Aortic smooth muscle cell (primary cell): ENCODE data around the gene LCN2. TPM values are rescaled to one million over a fixed set of nuclear protein-coding genes. Genes with fewer than 3 reads are reported as not detected.

ENCODE experiments used
- total RNA-seq: library from RNA; depleted of rRNA; stranded (reverse); fragments of >200 nt; gene quantifications from 2 replicates; pipeline ENCODE4 v1.2.3, GENCODE V29; 2014

Gene LCN2
- total RNA-seq = not detected in 2 replicates

GRCh38 chr9:128149001-128149701 is at the start of gene LCN2:
Gene LCN2 (plus strand): TSS chr9:128149453. CDS start chr9:128149526, 73 bp downstream.

GRCh38 chr9:128127568-128127989 is 21.7 kb upstream of the LCN2 start, which contains the start of gene PTGES2:
Gene PTGES2 (minus strand): TSS chr9:128127729. CDS start chr9:128127717, 12 bp downstream.

GRCh38 chr9:128159784-128160602 is 10.7 kb downstream of the LCN2 start, which contains the start of gene BBLN:
Gene BBLN (plus strand): TSS chr9:128160265. CDS start chr9:128160408, 143 bp downstream.

GRCh38 chr9:128191406-128192046 is 42.3 kb downstream of the LCN2 start, which contains the start of gene CIZ1:
Gene CIZ1 (minus strand): TSS chr9:128191572. CDS start chr9:128190857, 715 bp downstream.

Other genes with a start within 250 kb of the LCN2 start
- 50.1 and 58.8 TPM in 2 replicates for gene ST6GALNAC6, start 249.8 kb upstream of the LCN2 start, total RNA-seq
- 23.9 and 33.3 TPM in 2 replicates for gene ST6GALNAC4, start 232.4 kb upstream of the LCN2 start, total RNA-seq
- 0.66 and 0.81 TPM in 2 replicates for gene PIP5KL1, start 218.7 kb upstream of the LCN2 start, total RNA-seq
- gene DPM2, start 211.6 kb upstream of the LCN2 start, total RNA-seq = 9.6 and 11.1 TPM in 2 replicates
- gene EEIG1, start 168.5 kb upstream of the LCN2 start, total RNA-seq = 13.5 and 18.7 TPM in 2 replicates
- gene NAIF1, start 82.1 kb upstream of the LCN2 start, total RNA-seq = 9.8 and 10.8 TPM in 2 replicates
- gene SLC25A25, start 81.2 kb upstream of the LCN2 start, total RNA-seq = 33.6 and 36.2 TPM in 2 replicates
- gene PTGES2, start 21.7 kb upstream of the LCN2 start, total RNA-seq = 66.3 and 76.8 TPM in 2 replicates
- gene BBLN, start 10.8 kb downstream of the LCN2 start, total RNA-seq = 39.2 and 45.1 TPM in 2 replicates
- 18.4 and 31.7 TPM in 2 replicates for gene CIZ1, start 42.1 kb downstream of the LCN2 start, total RNA-seq
- 1.1 and 3.0 TPM in 2 replicates for gene DNM1, start 53.9 kb downstream of the LCN2 start, total RNA-seq
- gene GOLGA2, start 126.6 kb downstream of the LCN2 start, total RNA-seq = 175 and 190 TPM in 2 replicates
- gene SWI5, start 126.8 kb downstream of the LCN2 start, total RNA-seq = 43.5 and 48.9 TPM in 2 replicates
- 20.2 and 22.5 TPM in 2 replicates for gene TRUB2, start 173.0 kb downstream of the LCN2 start, total RNA-seq
- 20.6 and 22.8 TPM in 2 replicates for gene COQ4, start 173.4 kb downstream of the LCN2 start, total RNA-seq
- 18.6 and 21.1 TPM in 2 replicates for gene SLC27A4, start 191.1 kb downstream of the LCN2 start, total RNA-seq
- 32.2 and 40.7 TPM in 2 replicates for gene URM1, start 221.9 kb downstream of the LCN2 start, total RNA-seq